Breast epithelium (tissue), 4 donors: Measurements from ENCODE around the gene MGAT5. TPM values are rescaled to one million over a fixed set of nuclear protein-coding genes. Genes with fewer than 3 reads are reported as not detected.

Experiments used
- DNase-seq, 2 donors: peaks; one replicate each; pipeline ENCODE4 v3.0.0-alpha.2; 2019; ENCODE audit warnings: low spot score in 2 of 2
- H3K27ac ChIP-seq, 2 donors: fragments of 200-600 bp; sonication (generic) in 1 of 2; one replicate each; pipeline ENCODE4 v1.5.1; 2016 to 2019; ENCODE audit warnings: mild to moderate bottlenecking in 1 of 2
- H3K27me3 ChIP-seq, 2 donors: fragments of 200-600 bp; sonication (generic) in 1 of 2; one replicate each; pipeline versions ENCODE4 v1.5.1 to v1.6.0; 2017 to 2019; ENCODE audit warnings: control low read depth in 1 of 2, mild to moderate bottlenecking in 1 of 2
- H3K36me3 ChIP-seq: fragments of 200-600 bp; one replicate; pipeline ENCODE4 v1.5.1; 2019
- H3K4me1 ChIP-seq, 2 donors: fragments of 200-600 bp; sonication (generic); one replicate each; pipeline ENCODE4 v1.5.1; 2016 to 2019; ENCODE audit warnings: control low read depth in 1 of 2
- H3K4me3 ChIP-seq, 3 donors: fragments of 200-600 bp; sonication (generic); 1 replicate in 2 of 3; 2 replicates in 1 of 3; pipeline ENCODE4 v1.5.1; 2016 to 2019; ENCODE audit warnings: mild to moderate bottlenecking in 3 of 3, moderate library complexity in 2 of 3
- H3K9me3 ChIP-seq, 2 donors: fragments of 200-600 bp; sonication (generic) in 1 of 2; one replicate each; pipeline ENCODE4 v1.5.1; 2016 to 2019; ENCODE audit warnings: control low read depth in 1 of 2
- CTCF ChIP-seq, 3 donors: fragments of 450-650 bp; IDR thresholded peaks; one replicate each; pipeline ENCODE4 v1.5.1; 2016 to 2017; ENCODE audit warnings: antibody characterized with exemption in 3 of 3, mild to moderate bottlenecking in 3 of 3, moderate library complexity in 3 of 3
- POLR2A ChIP-seq: fragments of 450-650 bp; IDR thresholded peaks from one replicate; pipeline ENCODE4 v1.6.1; 2016; ENCODE audit warnings: antibody characterized with exemption, mild to moderate bottlenecking, moderate library complexity
- POLR2AphosphoS5 ChIP-seq, 3 donors: sonication (generic); formaldehyde crosslinking; IDR thresholded peaks; one replicate each; pipeline ENCODE4 v1.6.1; 2017; ENCODE audit warnings: antibody characterized with exemption in 3 of 3
- intact Hi-C: fragments of 100-400 bp; cut with DNase I; formaldehyde crosslinking; loops from one replicate; pipeline ENCODE4 v1.15.1; 2023; ENCODE audit warnings: low total_unique reads
- total RNA-seq, 3 donors: library from RNA; depleted of rRNA; stranded (reverse); fragments of >200 nt; gene quantifications; one replicate each; pipeline ENCODE4 v1.1.0, GENCODE V29; 2016

The MGAT5 gene
- total RNA-seq, 3 donors from 2014 or later: 30.5 to 42.6 (median 34.4) TPM

GRCh38 chr2:134257965-134258683 lies 4.3 kb downstream of the MGAT5 start:
- Histone ChIP-seq H3K27me3 (no peaks in the 10 kb centered on the region), H3K4me1 (peaks cover 0 to 11% of the 10 kb centered on the region in 2 donors), H3K27ac (no peak overlapping the region), H3K36me3 (no peaks in the 10 kb centered on the region), H3K4me3 (no peak overlapping the region), H3K9me3 (no peaks in the 10 kb centered on the region)
- TF ChIP-seq POLR2AphosphoS5 (IDR thresholded peaks at IDR 0.05) (no peak), CTCF (IDR thresholded peaks at IDR 0.05) (no peak), POLR2A (no peak)
- intact Hi-C loops: no loop called here
- no peak for DNase-seq

- Histone ChIP-seq H3K9me3 (no peaks in the 10 kb centered on the region), H3K27me3 (no peaks in the 10 kb centered on the region), H3K4me1 (peaks cover 0 to 11% of the 10 kb centered on the region in 2 donors), H3K4me3 (no peak overlapping the region), H3K27ac (no peak overlapping the region), H3K36me3 (no peaks in the 10 kb centered on the region)
- no peak for DNase-seq
- intact Hi-C loops: no loop called here
- no peak for TF ChIP-seq CTCF (IDR thresholded peaks at IDR 0.05)
- no peak for TF ChIP-seq POLR2AphosphoS5 (IDR thresholded peaks at IDR 0.05)
- no peak for TF ChIP-seq POLR2A
Observed at GRCh38 chr2:134258684-134259388, 5.0 kb downstream of the MGAT5 start.

GRCh38 chr2:134259571-134259970 lies 5.7 kb downstream of the MGAT5 start:
- Histone ChIP-seq H3K36me3 (no peaks in the 10 kb centered on the region), H3K9me3 (no peaks in the 10 kb centered on the region), H3K4me1 (peaks cover 0 to 11% of the 10 kb centered on the region in 2 donors), H3K27ac (no peak overlapping the region), H3K4me3 (no peak overlapping the region), H3K27me3 (no peaks in the 10 kb centered on the region)
- intact Hi-C loops: no loop called here
- TF ChIP-seq CTCF (IDR thresholded peaks at IDR 0.05): no peak
- no peak for TF ChIP-seq POLR2AphosphoS5 (IDR thresholded peaks at IDR 0.05)
- no peak for TF ChIP-seq POLR2A
- no peak for DNase-seq

- H3K36me3 ChIP-seq: no peaks in the 10 kb centered on the region
- DNase-seq: no peak
- H3K4me1 ChIP-seq: peaks cover 0 to 11% of the 10 kb centered on the region in 2 donors
- H3K9me3 ChIP-seq: no peaks in the 10 kb centered on the region
- no peak overlapping the region for H3K4me3 ChIP-seq
- no peak overlapping the region for H3K27ac ChIP-seq
- intact Hi-C loops: no loop called here
- TF ChIP-seq CTCF (IDR thresholded peaks at IDR 0.05): no peak
- no peak for TF ChIP-seq POLR2AphosphoS5 (IDR thresholded peaks at IDR 0.05)
- no peak for TF ChIP-seq POLR2A
- H3K27me3 ChIP-seq: no peaks in the 10 kb centered on the region
Observed at GRCh38 chr2:134259994-134260393, 6.1 kb downstream of the MGAT5 start.

GRCh38 chr2:134260713-134261112 lies 6.8 kb downstream of the MGAT5 start:
- Histone ChIP-seq H3K27me3 (no peaks in the 10 kb centered on the region), H3K4me3 (no peak overlapping the region), H3K27ac (no peak overlapping the region), H3K9me3 (no peaks in the 10 kb centered on the region), H3K4me1 (peaks cover 0 to 11% of the 10 kb centered on the region in 2 donors), H3K36me3 (no peaks in the 10 kb centered on the region)
- no peak for DNase-seq
- TF ChIP-seq POLR2AphosphoS5 (IDR thresholded peaks at IDR 0.05) (no peak), CTCF (IDR thresholded peaks at IDR 0.05) (no peak), POLR2A (no peak)
- intact Hi-C loops: no loop called here
